ENCODE data around the gene SLC37A1. TPM values are rescaled to one million over a fixed set of nuclear protein-coding genes. Genes with fewer than 3 reads are reported as not detected.

SLC37A1 gene
- total and polyA plus RNA-seq, 9 donors: 2.2 to 6.9 (median 2.9) TPM

DNA sequence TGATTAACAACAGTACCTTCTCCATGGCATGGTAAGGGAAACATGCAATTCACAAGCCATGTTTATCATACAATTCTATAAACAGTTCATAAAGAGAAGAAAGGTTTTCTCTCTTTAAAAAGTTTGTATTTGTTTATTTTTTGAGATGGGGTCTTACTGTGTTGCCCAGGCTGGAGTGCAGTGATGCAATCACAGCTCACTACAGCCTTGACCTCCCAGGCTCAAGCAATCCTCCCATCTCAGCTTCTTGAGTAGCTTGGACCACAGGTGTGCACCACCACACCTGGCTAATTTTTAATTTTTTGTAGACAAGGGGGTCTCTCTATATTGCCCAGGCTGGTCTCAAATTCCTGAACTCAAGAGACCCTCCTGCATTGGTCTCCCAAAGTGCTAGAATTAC lies 28.0 kb downstream of the SLC37A1 start:
- no peak for DNase-seq
- H3K4me3 ChIP-seq (ENCODE audit: low read length): no peak overlapping the region
- H3K27ac ChIP-seq (ENCODE audit: low read length): no peak overlapping the region
- H3K27me3 ChIP-seq (ENCODE audit: control insufficient read depth, insufficient read depth, low read length): peaks cover 4% of the 10 kb centered on the region
- H3K36me3 ChIP-seq (ENCODE audit: control insufficient read depth, insufficient read depth, low read length): peaks cover 11% of the 10 kb centered on the region
- H3K4me1 ChIP-seq (ENCODE audit: control insufficient read depth, insufficient read depth, low read length): no peaks in the 10 kb centered on the region
- no peaks in the 10 kb centered on the region for H3K9me3 ChIP-seq (replicated peaks; ENCODE audit: control insufficient read depth, low read depth, low read length)

DNA sequence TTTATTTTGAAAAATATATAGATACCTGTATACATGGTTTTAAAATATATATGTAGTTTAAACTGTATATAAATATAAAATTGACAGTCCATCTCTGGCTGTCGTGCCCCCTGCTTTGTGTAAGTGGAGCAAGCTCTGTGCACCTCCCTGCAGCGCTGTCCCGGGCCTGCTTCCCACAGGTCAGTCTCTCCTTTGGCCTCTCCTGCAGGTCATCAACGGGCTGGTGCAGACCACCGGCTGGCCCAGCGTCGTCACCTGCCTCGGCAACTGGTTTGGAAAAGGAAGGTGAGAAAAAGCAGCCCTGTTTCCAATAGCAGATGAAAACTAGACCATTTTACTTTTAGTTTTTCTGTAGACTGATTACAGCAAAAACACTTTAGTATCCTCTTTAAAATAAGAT lies 28.5 kb downstream of the SLC37A1 start:
- no peaks in the 10 kb centered on the region for H3K9me3 ChIP-seq (replicated peaks; ENCODE audit: control insufficient read depth, low read depth, low read length)
- DNase-seq: no peak
- no peaks in the 10 kb centered on the region for H3K4me1 ChIP-seq (ENCODE audit: control insufficient read depth, insufficient read depth, low read length)
- H3K27me3 ChIP-seq (ENCODE audit: control insufficient read depth, insufficient read depth, low read length): peaks cover 4% of the 10 kb centered on the region
- H3K36me3 ChIP-seq (ENCODE audit: control insufficient read depth, insufficient read depth, low read length): peaks cover 11% of the 10 kb centered on the region
- H3K27ac ChIP-seq (ENCODE audit: low read length): no peak overlapping the region
- H3K4me3 ChIP-seq (ENCODE audit: low read length): no peak overlapping the region
- 62% methylated on average over 3 of the region's 8 CpGs for WGBS (ENCODE audit: insufficient coverage)

DNA sequence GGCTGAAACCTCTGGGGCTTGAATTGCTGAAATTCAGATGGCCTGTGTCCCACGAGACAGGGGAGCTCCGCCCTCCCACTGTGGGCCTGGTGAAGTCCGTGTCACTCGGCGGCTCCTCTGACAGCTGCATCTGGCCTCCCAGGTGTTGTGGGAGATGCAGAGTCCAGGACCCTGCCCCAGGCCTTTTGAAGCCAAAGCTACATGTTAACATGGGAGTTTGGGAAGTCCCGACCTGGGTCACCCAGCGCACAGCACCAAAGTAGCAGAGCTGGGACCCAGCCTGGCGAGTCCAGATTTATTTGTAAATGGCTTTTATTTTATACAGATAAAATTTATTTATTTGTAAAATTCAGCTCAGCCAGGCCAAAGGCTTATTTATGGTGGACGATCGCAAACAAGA lies 28.9 kb downstream of the SLC37A1 start:
- Histone ChIP-seq H3K27me3 (ENCODE audit: control insufficient read depth, insufficient read depth, low read length) (peaks cover 4% of the 10 kb centered on the region), H3K9me3 (replicated peaks; ENCODE audit: control insufficient read depth, low read depth, low read length) (no peaks in the 10 kb centered on the region), H3K36me3 (ENCODE audit: control insufficient read depth, insufficient read depth, low read length) (peaks cover 14% of the 10 kb centered on the region), H3K4me3 (ENCODE audit: low read length) (no peak overlapping the region), H3K4me1 (ENCODE audit: control insufficient read depth, insufficient read depth, low read length) (no peaks in the 10 kb centered on the region), H3K27ac (ENCODE audit: low read length) (no peak overlapping the region)
- 68% methylated on average over 7 of the region's 10 CpGs for WGBS (ENCODE audit: insufficient coverage)
- DNase-seq: no peak

DNA sequence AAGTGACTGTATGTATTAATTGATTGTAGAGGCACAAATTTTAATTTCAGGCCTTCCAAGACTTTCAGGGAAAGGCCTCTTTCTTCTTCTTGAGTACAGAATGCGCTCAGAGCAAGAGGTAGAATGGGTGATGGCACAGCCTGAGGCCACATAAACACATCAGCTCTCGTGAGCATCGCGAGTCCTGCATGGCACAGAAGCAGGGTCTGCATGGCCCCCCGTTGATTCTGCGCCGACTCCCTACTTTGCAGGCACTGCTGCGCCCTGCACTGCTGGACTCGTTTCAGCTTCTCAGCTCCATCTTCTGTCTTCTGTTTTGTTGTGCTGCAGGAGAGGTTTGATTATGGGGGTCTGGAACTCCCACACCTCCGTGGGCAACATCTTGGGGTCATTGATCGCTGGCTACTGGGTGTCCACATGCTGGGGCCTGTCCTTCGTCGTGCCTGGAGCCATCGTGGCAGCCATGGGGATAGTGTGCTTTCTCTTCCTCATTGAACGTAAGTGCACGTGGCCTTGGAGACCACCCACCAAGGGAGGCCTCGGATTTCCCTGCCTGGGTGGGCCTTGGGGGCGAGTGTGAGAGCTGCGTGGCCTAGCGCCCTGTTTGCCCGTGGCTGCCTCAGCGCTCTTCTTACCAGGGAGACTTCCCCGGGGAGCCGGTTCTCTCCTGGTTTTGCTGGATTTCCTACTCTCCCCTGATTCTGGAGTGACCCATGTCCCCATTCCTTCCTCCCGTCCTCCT lies 29.6 kb downstream of the SLC37A1 start:
- 83% methylated on average over 18 of the region's 25 CpGs for WGBS (ENCODE audit: insufficient coverage)
- peaks cover 14% of the 10 kb centered on the region for H3K36me3 ChIP-seq (ENCODE audit: control insufficient read depth, insufficient read depth, low read length)
- DNase-seq: no peak
- peaks cover 2% of the 10 kb centered on the region for H3K27me3 ChIP-seq (ENCODE audit: control insufficient read depth, insufficient read depth, low read length)
- H3K27ac ChIP-seq (ENCODE audit: low read length): no peak overlapping the region
- no peak overlapping the region for H3K4me3 ChIP-seq (ENCODE audit: low read length)
- no peaks in the 10 kb centered on the region for H3K9me3 ChIP-seq (replicated peaks; ENCODE audit: control insufficient read depth, low read depth, low read length)
- no peaks in the 10 kb centered on the region for H3K4me1 ChIP-seq (ENCODE audit: control insufficient read depth, insufficient read depth, low read length)

DNA sequence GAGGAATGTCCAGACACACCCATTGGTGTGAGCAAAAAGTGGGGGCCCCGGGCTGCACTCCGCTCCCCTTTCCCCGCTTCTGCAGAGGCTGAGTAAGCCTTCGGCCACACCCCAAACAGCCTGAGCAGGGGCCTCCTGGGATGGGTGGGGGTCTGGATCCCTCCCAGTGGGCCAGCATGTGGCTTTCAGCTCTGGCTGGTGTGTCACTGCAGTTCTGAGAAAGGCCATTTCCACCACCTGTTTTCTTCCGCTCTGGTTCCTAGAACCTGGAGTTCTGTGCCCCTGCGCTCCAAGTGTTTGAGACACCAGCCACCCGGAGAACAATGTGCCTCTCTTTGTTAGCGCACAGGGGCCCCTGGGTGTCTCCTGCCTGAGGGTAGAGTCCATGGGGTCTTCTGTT lies 30.9 kb downstream of the SLC37A1 start:
- H3K4me3 ChIP-seq (ENCODE audit: low read length): no peak overlapping the region
- no peak for DNase-seq
- H3K36me3 ChIP-seq (ENCODE audit: control insufficient read depth, insufficient read depth, low read length): peaks cover 14% of the 10 kb centered on the region
- no peak overlapping the region for H3K27ac ChIP-seq (ENCODE audit: low read length)
- no peaks in the 10 kb centered on the region for H3K4me1 ChIP-seq (ENCODE audit: control insufficient read depth, insufficient read depth, low read length)
- peaks cover 2% of the 10 kb centered on the region for H3K27me3 ChIP-seq (ENCODE audit: control insufficient read depth, insufficient read depth, low read length)
- WGBS (ENCODE audit: insufficient coverage): 83% methylated on average over 5 of the region's 8 CpGs
- no peaks in the 10 kb centered on the region for H3K9me3 ChIP-seq (replicated peaks; ENCODE audit: control insufficient read depth, low read depth, low read length)

DNA sequence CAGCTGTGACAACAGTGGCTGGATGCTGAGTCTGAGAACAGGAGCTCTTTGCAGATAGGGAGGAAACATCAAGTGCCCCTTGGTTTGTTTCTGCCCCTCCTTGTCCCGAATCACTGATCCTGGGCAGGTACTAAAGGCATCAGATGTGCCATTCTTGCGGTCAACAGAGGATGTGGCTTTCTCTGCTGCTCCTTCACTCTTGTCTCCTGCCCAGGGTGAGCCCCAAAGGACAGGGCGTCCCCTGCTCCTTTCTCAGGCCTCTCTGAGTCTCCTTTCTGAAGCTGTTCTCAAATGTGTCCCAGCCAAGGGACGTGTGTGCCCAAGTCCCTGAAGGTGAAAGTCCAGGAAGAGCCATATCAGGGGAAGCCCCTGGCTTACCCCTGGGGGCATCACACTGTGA lies 31.7 kb downstream of the SLC37A1 start:
- DNase-seq: no peak
- Histone ChIP-seq H3K4me1 (ENCODE audit: control insufficient read depth, insufficient read depth, low read length) (no peaks in the 10 kb centered on the region), H3K4me3 (ENCODE audit: low read length) (no peak overlapping the region), H3K36me3 (ENCODE audit: control insufficient read depth, insufficient read depth, low read length) (peaks cover 14% of the 10 kb centered on the region), H3K27me3 (ENCODE audit: control insufficient read depth, insufficient read depth, low read length) (peaks cover 1% of the 10 kb centered on the region), H3K9me3 (replicated peaks; ENCODE audit: control insufficient read depth, low read depth, low read length) (no peaks in the 10 kb centered on the region), H3K27ac (ENCODE audit: low read length) (no peak overlapping the region)
- WGBS (ENCODE audit: insufficient coverage): 95% methylated on average over 4 of the region's 4 CpGs

DNA sequence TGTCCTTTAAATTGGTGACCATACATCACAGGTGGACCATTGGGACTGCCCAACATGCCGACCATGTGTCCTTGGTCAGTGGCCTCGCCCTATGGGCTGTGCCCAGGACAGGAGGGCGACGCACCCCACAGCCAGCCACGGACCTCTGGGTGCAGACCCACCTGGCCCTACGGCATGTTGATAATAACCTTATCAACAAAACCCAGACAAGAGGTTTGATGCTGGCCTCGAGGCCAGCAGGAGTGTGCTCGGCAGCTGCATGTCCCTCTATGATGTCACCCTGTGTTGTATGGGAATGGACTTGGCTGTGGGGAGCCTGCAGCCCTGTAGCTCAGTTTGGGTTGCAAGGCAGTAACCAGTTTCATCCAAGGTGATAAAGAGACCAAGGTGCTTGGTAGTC lies 32.1 kb downstream of the SLC37A1 start:
- Histone ChIP-seq H3K27me3 (ENCODE audit: control insufficient read depth, insufficient read depth, low read length) (no peaks in the 10 kb centered on the region), H3K27ac (ENCODE audit: low read length) (no peak overlapping the region), H3K9me3 (replicated peaks; ENCODE audit: control insufficient read depth, low read depth, low read length) (no peaks in the 10 kb centered on the region), H3K36me3 (ENCODE audit: control insufficient read depth, insufficient read depth, low read length) (peaks cover 14% of the 10 kb centered on the region), H3K4me1 (ENCODE audit: control insufficient read depth, insufficient read depth, low read length) (no peaks in the 10 kb centered on the region), H3K4me3 (ENCODE audit: low read length) (no peak overlapping the region)
- no peak for DNase-seq
- 75% methylated on average over 2 of the region's 8 CpGs for WGBS (ENCODE audit: insufficient coverage)

DNA sequence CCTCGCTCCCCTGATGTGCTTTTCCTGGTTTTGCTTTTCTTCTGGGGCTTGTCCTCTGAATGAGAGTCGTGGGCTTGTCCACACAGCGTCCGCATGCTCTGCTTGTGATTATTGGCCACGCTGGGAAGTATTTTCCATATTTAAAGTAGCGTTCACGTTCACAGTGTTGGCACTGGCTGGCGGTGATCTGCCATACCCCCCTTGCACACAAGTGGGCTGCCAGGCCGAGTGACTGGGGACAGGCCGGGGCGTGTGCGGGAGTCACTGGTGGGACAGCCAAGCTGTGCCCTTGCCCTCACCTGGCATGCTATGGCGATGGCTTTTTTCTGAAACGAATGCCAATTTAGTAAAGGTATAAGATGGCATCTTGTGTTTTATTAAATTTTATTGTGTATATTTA lies 32.8 kb downstream of the SLC37A1 start:
- no peak for DNase-seq
- Histone ChIP-seq H3K4me1 (ENCODE audit: control insufficient read depth, insufficient read depth, low read length) (no peaks in the 10 kb centered on the region), H3K9me3 (replicated peaks; ENCODE audit: control insufficient read depth, low read depth, low read length) (no peaks in the 10 kb centered on the region), H3K27me3 (ENCODE audit: control insufficient read depth, insufficient read depth, low read length) (no peaks in the 10 kb centered on the region), H3K4me3 (ENCODE audit: low read length) (no peak overlapping the region), H3K27ac (ENCODE audit: low read length) (no peak overlapping the region), H3K36me3 (ENCODE audit: control insufficient read depth, insufficient read depth, low read length) (peaks cover 14% of the 10 kb centered on the region)
- 83% methylated on average over 10 of the region's 14 CpGs for WGBS (ENCODE audit: insufficient coverage)

DNA sequence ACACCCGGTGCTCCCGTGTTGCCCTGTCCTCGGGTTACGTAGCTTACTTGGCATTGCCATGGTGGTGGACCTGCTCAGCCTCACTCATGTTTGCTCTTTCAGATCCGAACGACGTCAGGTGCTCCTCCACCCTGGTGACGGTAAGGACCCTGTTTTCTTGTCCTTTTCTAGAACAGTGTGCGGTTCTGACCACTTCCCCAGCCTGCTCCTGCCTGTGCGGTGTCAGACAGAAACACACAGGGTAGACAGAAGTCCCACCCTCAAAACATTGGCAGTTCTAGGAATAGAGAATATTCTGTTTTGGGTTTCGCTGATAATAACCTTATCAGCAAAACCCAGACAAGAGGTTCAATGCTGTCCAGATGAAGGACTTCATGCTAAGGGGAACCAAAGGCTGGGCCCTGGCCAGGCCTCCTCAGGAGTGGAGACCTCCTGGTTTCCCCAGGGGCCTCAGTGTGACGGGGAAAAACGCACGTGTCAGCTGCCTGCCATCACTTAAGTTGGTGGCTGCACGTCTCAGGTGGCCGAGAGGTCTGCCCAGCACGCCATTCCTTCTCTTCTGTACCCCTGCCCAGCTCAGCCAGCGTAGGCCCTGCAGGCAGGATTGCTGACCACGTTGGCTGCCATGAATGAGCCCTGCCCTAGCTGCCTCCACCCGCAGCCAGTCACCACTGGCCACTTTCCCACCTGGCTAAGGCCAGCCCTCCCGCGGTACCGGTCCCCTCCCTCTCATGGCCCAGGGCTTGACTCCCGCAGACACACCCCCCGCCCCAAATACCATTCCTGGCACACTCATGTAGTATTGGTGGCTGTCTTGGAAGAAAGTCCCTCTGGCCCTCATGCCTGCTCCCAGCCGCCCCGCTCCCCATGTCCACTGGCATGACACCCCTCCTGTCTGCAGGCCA lies 33.6 kb downstream of the SLC37A1 start:
- H3K4me3 ChIP-seq (ENCODE audit: low read length): no peak overlapping the region
- no peaks in the 10 kb centered on the region for H3K9me3 ChIP-seq (replicated peaks; ENCODE audit: control insufficient read depth, low read depth, low read length)
- WGBS (ENCODE audit: insufficient coverage): 78% methylated on average over 21 of the region's 27 CpGs
- no peak overlapping the region for H3K27ac ChIP-seq (ENCODE audit: low read length)
- no peak for DNase-seq
- no peaks in the 10 kb centered on the region for H3K4me1 ChIP-seq (ENCODE audit: control insufficient read depth, insufficient read depth, low read length)
- H3K27me3 ChIP-seq (ENCODE audit: control insufficient read depth, insufficient read depth, low read length): no peaks in the 10 kb centered on the region
- H3K36me3 ChIP-seq (ENCODE audit: control insufficient read depth, insufficient read depth, low read length): peaks cover 14% of the 10 kb centered on the region

DNA sequence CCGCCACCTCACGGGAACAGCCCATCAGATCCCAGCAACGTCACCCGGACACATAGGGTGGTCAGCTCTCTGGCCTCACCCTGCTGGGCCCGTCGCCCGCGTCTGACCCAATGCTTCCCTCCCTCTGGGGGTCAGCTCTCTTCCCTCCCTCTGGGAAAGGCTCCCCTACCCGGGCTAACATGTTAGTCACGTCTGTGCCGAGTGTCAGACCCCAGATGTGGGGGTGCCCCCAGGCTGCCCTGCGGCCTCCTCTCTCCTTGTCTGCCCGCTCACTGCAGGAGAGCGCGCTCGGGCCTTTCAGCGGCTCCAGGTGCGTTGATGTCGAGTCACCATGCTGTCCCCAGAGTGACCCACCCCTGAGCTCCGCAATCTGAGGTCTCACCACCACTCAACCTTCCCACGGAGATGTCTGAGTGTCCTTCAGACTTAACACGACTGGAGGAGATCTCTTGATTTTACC lies 34.3 kb downstream of the SLC37A1 start:
- H3K27ac ChIP-seq (ENCODE audit: low read length): no peak overlapping the region
- H3K9me3 ChIP-seq (replicated peaks; ENCODE audit: control insufficient read depth, low read depth, low read length): no peaks in the 10 kb centered on the region
- H3K36me3 ChIP-seq (ENCODE audit: control insufficient read depth, insufficient read depth, low read length): peaks cover 14% of the 10 kb centered on the region
- H3K4me1 ChIP-seq (ENCODE audit: control insufficient read depth, insufficient read depth, low read length): no peaks in the 10 kb centered on the region
- 93% methylated on average over 20 of the region's 22 CpGs for WGBS (ENCODE audit: insufficient coverage)
- no peak for DNase-seq
- H3K27me3 ChIP-seq (ENCODE audit: control insufficient read depth, insufficient read depth, low read length): no peaks in the 10 kb centered on the region
- H3K4me3 ChIP-seq (ENCODE audit: low read length): no peak overlapping the region

Measured in muscle of leg (tissue), 11 donors.